K562 (cell line): ENCODE results near the gene NLK. TPM values are rescaled to one million over a fixed set of nuclear protein-coding genes. Genes with fewer than 3 reads are reported as not detected.

Experiments used
- ATAC-seq: fragments of 200-7000 bp; cut with Tn5 transposase; 3 replicates; pipeline ENCODE4 v1.9.1; 2020; ENCODE audit warnings: moderate library complexity
- BruUV-seq: library from RNA; stranded (reverse); fragments of 400-500 nt; replicated peaks from 2 replicates; lab custom pipeline; 2021; lab: Mats Ljungman, UMichigan
- CTCF ChIA-PET: fragments of 300-600 bp; formaldehyde crosslinking; extraction: SDS; loops from one replicate; lab custom pipeline; 2021; ENCODE audit warnings: low intra/inter-chr PET ratio; lab: Yijun Ruan, JAX
- POLR2A ChIA-PET: fragments of 300-600, 350-650 bp; sonication (Branson Sonifier 250); formaldehyde crosslinking; extraction: SDS; loops from one replicate; lab custom pipeline; 2021; ENCODE audit warnings: antibody characterized with exemption, inconsistent platforms; lab: Yijun Ruan, JAX
- DNase-seq, 4 experiments: peaks; one replicate each; pipeline versions ENCODE4 v3.0.0 to v3.0.0-alpha.2; 2011 to 2018; ENCODE audit warnings: low spot score in 3 of 4, mixed read lengths in 3 of 4; ENCODE audit errors: extremely low read depth in 1 of 4
- FAIRE-seq: peaks from 2 replicates; lab custom pipeline; 2011; peaks lifted over from hg19 to GRCh38; lab: Jason Lieb, UNC
- H2AFZ ChIP-seq: 2 replicates; pipeline ENCODE4 v1.6.0; 2011; ENCODE audit warnings: low read depth, low read length, control low read depth, inconsistent platforms
- H3K27ac ChIP-seq: fragments of 200-600 bp; 3 replicates; pipeline ENCODE4 v1.8.0; 2011; ENCODE audit warnings: low read depth, mild to moderate bottlenecking, control low read depth, inconsistent platforms, low read length, moderate library complexity, mixed read lengths; ENCODE audit errors: extremely low read depth
- H3K27me3 ChIP-seq, 2 experiments: fragments of 300-600 bp in 1 of 2; 2 replicates in 1 of 2; 3 replicates in 1 of 2; pipeline versions ENCODE4 v1.6.0 to v1.8.0; 2011; ENCODE audit warnings: inconsistent platforms in 2 of 2, low read length in 2 of 2, mild to moderate bottlenecking in 1 of 2, mixed read lengths in 1 of 2, moderate library complexity in 1 of 2; ENCODE audit not compliant: control insufficient read depth in 2 of 2, insufficient read depth in 2 of 2
- H3K36me3 ChIP-seq: fragments of 300-600 bp; 3 replicates; pipeline ENCODE4 v1.8.0; 2011; ENCODE audit warnings: mild to moderate bottlenecking, low read length, inconsistent platforms; ENCODE audit not compliant: control insufficient read depth, insufficient read depth
- H3K4me1 ChIP-seq, 2 experiments: fragments of 200-600 bp in 1 of 2; replicated peaks in 1 of 2; 2 replicates in 1 of 2; 3 replicates in 1 of 2; pipeline versions ENCODE4 v1.5.1 to v1.8.0; 2011; ENCODE audit warnings: inconsistent platforms in 2 of 2, low read length in 2 of 2, mild to moderate bottlenecking in 1 of 2, mixed read lengths in 1 of 2, moderate library complexity in 1 of 2; ENCODE audit not compliant: control insufficient read depth in 2 of 2, insufficient read depth in 2 of 2
- H3K4me2 ChIP-seq: 2 replicates; pipeline ENCODE4 v1.6.1; 2011; ENCODE audit warnings: low read length, control low read depth, inconsistent platforms, mixed read lengths; ENCODE audit not compliant: insufficient read depth
- H3K4me3 ChIP-seq: fragments of 200-600 bp; sonication (generic), shearing (Covaris generic); 2 replicates; pipeline ENCODE4 v1.5.1; 2016; ENCODE audit warnings: control low read depth, inconsistent platforms
- H3K79me2 ChIP-seq: fragments of 200-600 bp; 3 replicates; pipeline ENCODE4 v1.8.0; 2011; ENCODE audit warnings: low read length, inconsistent platforms; ENCODE audit not compliant: control insufficient read depth, insufficient read depth
- H3K9ac ChIP-seq, 2 experiments: 2 replicates each; pipeline versions ENCODE4 v1.6.0 to v1.6.1; 2011; ENCODE audit warnings: low read depth in 2 of 2, low read length in 2 of 2, control low read depth in 1 of 2, inconsistent platforms in 1 of 2, mild to moderate bottlenecking in 1 of 2, mixed read lengths in 1 of 2; ENCODE audit not compliant: insufficient read depth in 1 of 2
- H3K9me1 ChIP-seq: one replicate; pipeline ENCODE4 v1.6.0; 2011; ENCODE audit warnings: inconsistent platforms, mild to moderate bottlenecking, low read length, moderate library complexity; ENCODE audit not compliant: control insufficient read depth, insufficient read depth
- H3K9me3 ChIP-seq: replicated peaks from 2 replicates; pipeline ENCODE4 v1.5.1; 2011; ENCODE audit warnings: low read depth, low read length, inconsistent platforms; ENCODE audit not compliant: control insufficient read depth, insufficient read depth
- H4K20me1 ChIP-seq: replicated peaks from 2 replicates; pipeline ENCODE4 v1.6.1; 2011; ENCODE audit warnings: low read length, inconsistent platforms, mixed read lengths; ENCODE audit not compliant: control insufficient read depth, insufficient read depth
- CBFB ChIP-seq: sonication (generic); formaldehyde crosslinking; IDR thresholded peaks from 2 replicates; pipeline ENCODE4 v1.4.0; 2020; ENCODE audit warnings: mild to moderate bottlenecking, missing genetic modification reagents
- FOXA1 ChIP-seq: fragments of 450-650 bp; IDR thresholded peaks from 2 replicates; pipeline ENCODE4 v1.6.1; 2016; ENCODE audit warnings: mild to moderate bottlenecking, borderline replicate concordance
- NRF1 ChIP-seq, 2 experiments: fragments of 450-650 bp; IDR thresholded peaks in 1 of 2; conservative IDR thresholded peaks in 1 of 2; 2 replicates each; pipeline ENCODE4 v1.6.1; 2014; ENCODE audit warnings: mild to moderate bottlenecking in 2 of 2
- PCBP1 ChIP-seq: fragments of 200-400 bp; formaldehyde crosslinking; IDR thresholded peaks from 2 replicates; pipeline ENCODE4 v1.6.1; 2018; ENCODE audit warnings: mild to moderate bottlenecking, low read depth, low read length; ENCODE audit not compliant: poor library complexity, severe bottlenecking
- PHF20 ChIP-seq: fragments of 450-650 bp; IDR thresholded peaks from 2 replicates; pipeline ENCODE4 v1.6.1; 2018; ENCODE audit not compliant: partially characterized antibody
- RBM34 ChIP-seq: fragments of 200-400 bp; formaldehyde crosslinking; IDR thresholded peaks from 2 replicates; pipeline ENCODE4 v1.6.1; 2018; ENCODE audit warnings: low read length, borderline replicate concordance; ENCODE audit not compliant: insufficient read depth
- WGBS: fragments of 100-300 bp; shearing (Covaris generic); methylation state at CpG from one replicate; pipeline ENCODE4 v1.1.6; 2016; ENCODE audit warnings: low coverage, mixed read lengths; ENCODE audit not compliant: insufficient coverage; ENCODE audit errors: missing lambda C conversion rate; 5-methylcytosine and 5-hydroxymethylcytosine counted together
- in situ Hi-C: fragments of 300-500 bp; cut with MboI; formaldehyde crosslinking; loops from 4 replicates; pipeline ENCODE4 v1.15.0; 2018; ENCODE audit warnings: inconsistent platforms, mixed read lengths
- intact Hi-C: fragments of 100-400 bp; cut with micrococcal nuclease; formaldehyde crosslinking; loops from 2 replicates; pipeline ENCODE4 v1.14.2; 2022
- polyA plus RNA-seq, 8 experiments: library from polyadenylated mRNA; depleted of rRNA in 4 of 8; stranded (reverse) in 5 of 8; unstranded in 3 of 8; fragments of >200 nt; fragmentation: Nextera tagmentation in 2 of 8; fragmentation: Illumina TruSeq in 1 of 8; extraction: Ambion mirVana in 2 of 8; extraction: Trizol in 1 of 8; gene quantifications; 2 replicates each; pipeline versions ENCODE4 v1.2.1 to v1.2.3, GENCODE V29; 2011 to 2014; ENCODE audit warnings: inconsistent platforms in 1 of 8, missing spikeins in 1 of 8
- total RNA-seq, 7 experiments: library from RNA; depleted of rRNA in 6 of 7; stranded (reverse); fragments of >200 nt in 6 of 7; fragmentation: Illumina TruSeq in 2 of 7; extraction: Trizol in 2 of 7; gene quantifications; 2 replicates each; pipeline versions ENCODE4 v1.2.1 to v1.2.3, GENCODE V29; 2011 to 2021; ENCODE audit warnings: low replicate concordance in 1 of 7
- TF ChIP-seq, protein P1 (sequence below): fragments of 250-450 bp; sonication (Bioruptor Pico); IDR thresholded peaks from 2 replicates; pipeline ENCODE4 v1.5.0; 2022; ENCODE audit warnings: mild to moderate bottlenecking
- TF ChIP-seq, protein P2 (sequence below): fragments of 450-650 bp; conservative IDR thresholded peaks from 2 replicates; pipeline ENCODE4 v1.6.1; 2016; ENCODE audit warnings: missing genetic modification characterization, low read depth, mild to moderate bottlenecking, control low read depth, missing compliant biosample characterization
- TF ChIP-seq, protein P3 (sequence below): fragments of 250-450 bp; sonication (Bioruptor Pico); IDR thresholded peaks from 2 replicates; pipeline ENCODE4 v1.4.0; 2020; ENCODE audit warnings: mild to moderate bottlenecking, moderate library complexity
- TF ChIP-seq, protein P4 (sequence below): sonication (generic); formaldehyde crosslinking; IDR thresholded peaks from 2 replicates; pipeline ENCODE4 v1.9.0; 2022; ENCODE audit warnings: mild to moderate bottlenecking, missing genetic modification reagents

Gene NLK
- total and polyA plus RNA-seq, 9 of the 15 experiments (the other 6 are each of a cell fraction or from before 2014, with no cell fraction given) = 10.9 to 59.6 (median 26.7) TPM

DNA sequence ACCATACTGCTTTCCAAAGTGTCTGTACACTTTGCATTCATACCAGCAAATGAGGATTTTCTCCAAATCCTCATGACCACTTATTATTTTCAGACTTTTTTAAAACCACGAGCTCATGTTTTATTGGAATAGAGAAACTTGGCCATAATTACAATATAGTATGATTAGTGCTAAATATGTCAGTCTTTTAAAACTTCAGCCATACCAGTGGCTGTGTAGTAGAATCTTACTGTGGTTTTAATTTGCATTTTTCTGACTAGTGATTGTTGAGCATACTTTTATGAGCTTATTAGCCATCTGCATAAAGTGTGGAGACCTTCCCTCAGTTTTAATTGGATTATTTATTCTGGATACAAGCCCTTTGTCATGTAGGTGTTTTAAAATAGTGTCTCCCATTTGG lies 57.8 kb downstream of the NLK start:
- ChIA-PET CTCF (no interaction called here), POLR2A (interaction anchor here (0.6 to 1.3 kb wide), 2 partner anchors 12 to 13 kb away, joined by 3 read pairs; no protein-coding TSS in a partner anchor)
- Histone ChIP-seq H3K36me3 (no peaks in the 10 kb centered on the region), H3K9me1 (no peaks in the 10 kb centered on the region), H2AFZ (no peak overlapping the region), H4K20me1 (no peaks in the 10 kb centered on the region), H3K9me3 (no peaks in the 10 kb centered on the region), H3K4me3 (no peak overlapping the region), H3K4me2 (no peak overlapping the region), H3K27ac (no peak overlapping the region), H3K27me3 (no peaks in the 10 kb centered on the region), H3K79me2 (peaks cover 38% of the 10 kb centered on the region), H3K9ac (no peak overlapping the region), H3K4me1 (peaks cover 0 to 12% of the 10 kb centered on the region in 2 experiments; a peak in 2 of 5 replicates)
- FAIRE-seq (no peak), DNase-seq (no peak), ATAC-seq (no peak)
- no TSS peak for BruUV-seq
- intact Hi-C loops (no loop called here), in situ Hi-C loops (no loop called here)
- no peak for TF ChIP-seq RBM34
- TF ChIP-seq, protein P1, sequence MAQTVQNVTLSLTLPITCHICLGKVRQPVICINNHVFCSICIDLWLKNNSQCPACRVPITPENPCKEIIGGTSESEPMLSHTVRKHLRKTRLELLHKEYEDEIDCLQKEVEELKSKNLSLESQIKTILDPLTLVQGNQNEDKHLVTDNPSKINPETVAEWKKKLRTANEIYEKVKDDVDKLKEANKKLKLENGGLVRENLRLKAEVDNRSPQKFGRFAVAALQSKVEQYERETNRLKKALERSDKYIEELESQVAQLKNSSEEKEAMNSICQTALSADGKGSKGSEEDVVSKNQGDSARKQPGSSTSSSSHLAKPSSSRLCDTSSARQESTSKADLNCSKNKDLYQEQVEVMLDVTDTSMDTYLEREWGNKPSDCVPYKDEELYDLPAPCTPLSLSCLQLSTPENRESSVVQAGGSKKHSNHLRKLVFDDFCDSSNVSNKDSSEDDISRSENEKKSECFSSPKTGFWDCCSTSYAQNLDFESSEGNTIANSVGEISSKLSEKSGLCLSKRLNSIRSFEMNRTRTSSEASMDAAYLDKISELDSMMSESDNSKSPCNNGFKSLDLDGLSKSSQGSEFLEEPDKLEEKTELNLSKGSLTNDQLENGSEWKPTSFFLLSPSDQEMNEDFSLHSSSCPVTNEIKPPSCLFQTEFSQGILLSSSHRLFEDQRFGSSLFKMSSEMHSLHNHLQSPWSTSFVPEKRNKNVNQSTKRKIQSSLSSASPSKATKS (CRISPR knock-in tag) = no peak
- 82% methylated on average over 1 of the region's 1 CpG for WGBS

DNA sequence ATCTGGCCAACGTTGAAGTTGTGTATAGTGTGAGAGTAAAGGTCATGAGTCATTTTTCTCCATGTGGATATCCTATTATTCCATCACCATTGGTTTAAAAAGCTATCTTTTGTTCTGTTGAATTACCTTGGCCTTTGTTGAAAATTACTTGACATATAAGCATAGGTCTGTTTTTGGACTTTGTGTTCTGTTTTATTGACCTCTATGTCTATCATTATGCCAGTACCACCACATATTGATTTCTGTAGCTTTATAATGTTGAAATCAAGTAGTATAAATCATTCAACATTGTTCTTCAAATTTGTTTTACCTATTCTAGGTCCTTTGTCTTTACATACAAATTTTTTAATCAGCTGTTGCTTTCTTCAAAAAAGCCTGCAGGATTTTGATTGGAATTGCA lies 58.5 kb downstream of the NLK start:
- H3K27ac ChIP-seq = no peak overlapping the region
- POLR2A ChIA-PET = interaction anchor here (1.3 kb wide), 1 partner anchor 11 kb away, joined by 3 read pairs; no protein-coding TSS in a partner anchor
- no peak overlapping the region for H3K4me2 ChIP-seq
- BruUV-seq = no TSS peak
- CTCF ChIA-PET = no interaction called here
- H3K4me1 ChIP-seq = peaks cover 0 to 19% of the 10 kb centered on the region in 2 experiments; a peak in 2 of 5 replicates
- DNase-seq (no peak), ATAC-seq (no peak), FAIRE-seq (no peak)
- in situ Hi-C loops (no loop called here), intact Hi-C loops (no loop called here)
- H3K9me3 ChIP-seq = no peaks in the 10 kb centered on the region
- H3K9me1 ChIP-seq = no peaks in the 10 kb centered on the region
- H4K20me1 ChIP-seq = no peaks in the 10 kb centered on the region
- H3K79me2 ChIP-seq = peaks cover 40% of the 10 kb centered on the region
- H3K27me3 ChIP-seq = no peaks in the 10 kb centered on the region
- no peak overlapping the region for H2AFZ ChIP-seq
- H3K9ac ChIP-seq = no peak overlapping the region
- no peak overlapping the region for H3K4me3 ChIP-seq
- 50% methylated on average over 1 of the region's 1 CpG for WGBS
- H3K36me3 ChIP-seq = no peaks in the 10 kb centered on the region
- TF ChIP-seq, protein P2, sequence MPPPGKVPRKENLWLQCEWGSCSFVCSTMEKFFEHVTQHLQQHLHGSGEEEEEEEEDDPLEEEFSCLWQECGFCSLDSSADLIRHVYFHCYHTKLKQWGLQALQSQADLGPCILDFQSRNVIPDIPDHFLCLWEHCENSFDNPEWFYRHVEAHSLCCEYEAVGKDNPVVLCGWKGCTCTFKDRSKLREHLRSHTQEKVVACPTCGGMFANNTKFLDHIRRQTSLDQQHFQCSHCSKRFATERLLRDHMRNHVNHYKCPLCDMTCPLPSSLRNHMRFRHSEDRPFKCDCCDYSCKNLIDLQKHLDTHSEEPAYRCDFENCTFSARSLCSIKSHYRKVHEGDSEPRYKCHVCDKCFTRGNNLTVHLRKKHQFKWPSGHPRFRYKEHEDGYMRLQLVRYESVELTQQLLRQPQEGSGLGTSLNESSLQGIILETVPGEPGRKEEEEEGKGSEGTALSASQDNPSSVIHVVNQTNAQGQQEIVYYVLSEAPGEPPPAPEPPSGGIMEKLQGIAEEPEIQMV (tag) = no peak
- TF ChIP-seq CBFB (no peak), FOXA1 (no peak), PCBP1 (no peak), NRF1 (conservative IDR thresholded peaks at IDR 0.05 in 1 of 2, IDR thresholded peaks at IDR 0.05 in 1 of 2) (no peak), PHF20 (no peak)
- TF ChIP-seq, protein P3, sequence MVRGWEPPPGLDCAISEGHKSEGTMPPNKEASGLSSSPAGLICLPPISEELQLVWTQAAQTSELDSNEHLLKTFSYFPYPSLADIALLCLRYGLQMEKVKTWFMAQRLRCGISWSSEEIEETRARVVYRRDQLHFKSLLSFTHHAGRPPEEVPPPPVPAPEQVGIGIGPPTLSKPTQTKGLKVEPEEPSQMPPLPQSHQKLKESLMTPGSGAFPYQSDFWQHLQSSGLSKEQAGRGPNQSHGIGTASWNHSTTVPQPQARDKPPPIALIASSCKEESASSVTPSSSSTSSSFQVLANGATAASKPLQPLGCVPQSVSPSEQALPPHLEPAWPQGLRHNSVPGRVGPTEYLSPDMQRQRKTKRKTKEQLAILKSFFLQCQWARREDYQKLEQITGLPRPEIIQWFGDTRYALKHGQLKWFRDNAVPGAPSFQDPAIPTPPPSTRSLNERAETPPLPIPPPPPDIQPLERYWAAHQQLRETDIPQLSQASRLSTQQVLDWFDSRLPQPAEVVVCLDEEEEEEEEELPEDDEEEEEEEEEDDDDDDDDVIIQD (CRISPR knock-in tag) = no peak
- TF ChIP-seq, protein P4, sequence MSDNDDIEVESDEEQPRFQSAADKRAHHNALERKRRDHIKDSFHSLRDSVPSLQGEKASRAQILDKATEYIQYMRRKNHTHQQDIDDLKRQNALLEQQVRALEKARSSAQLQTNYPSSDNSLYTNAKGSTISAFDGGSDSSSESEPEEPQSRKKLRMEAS (CRISPR knock-in tag) = no peak
